ENCODE results near the gene ASTN2.

Gene ASTN2

DNA sequence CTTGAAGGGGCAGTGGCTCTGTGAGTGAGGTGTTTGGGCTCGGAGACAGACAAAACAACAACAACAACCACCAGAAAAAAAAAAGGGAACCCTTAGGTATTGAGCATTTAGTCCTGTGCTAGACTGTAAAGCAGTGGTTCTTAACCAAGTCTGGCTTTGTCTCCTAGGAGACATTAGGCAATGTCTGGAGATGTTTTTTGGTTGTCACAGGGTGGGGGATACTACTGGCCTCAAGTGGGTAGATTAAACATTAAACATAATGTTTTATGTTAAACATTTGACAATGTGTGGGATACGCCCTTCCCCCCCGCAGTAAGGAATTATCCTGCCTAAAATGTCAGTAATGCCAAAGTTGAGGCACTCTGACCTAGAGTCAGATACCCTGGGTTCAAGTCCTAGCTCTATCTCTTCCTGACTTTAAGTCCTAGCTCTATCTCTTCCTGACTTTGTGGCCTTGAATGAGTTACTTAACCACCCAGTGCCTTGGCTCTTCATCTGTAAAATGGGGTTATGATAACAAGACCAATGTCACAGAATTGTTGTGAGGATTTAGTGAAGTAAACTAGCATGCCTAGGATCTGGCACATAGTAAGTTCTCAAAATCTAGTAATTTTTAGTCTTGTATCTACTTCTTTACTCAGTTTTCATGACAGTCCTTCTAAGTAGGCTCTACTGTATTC lies 725.9 kb downstream of the ASTN2 start:
- DNase-seq, result no peak

DNA sequence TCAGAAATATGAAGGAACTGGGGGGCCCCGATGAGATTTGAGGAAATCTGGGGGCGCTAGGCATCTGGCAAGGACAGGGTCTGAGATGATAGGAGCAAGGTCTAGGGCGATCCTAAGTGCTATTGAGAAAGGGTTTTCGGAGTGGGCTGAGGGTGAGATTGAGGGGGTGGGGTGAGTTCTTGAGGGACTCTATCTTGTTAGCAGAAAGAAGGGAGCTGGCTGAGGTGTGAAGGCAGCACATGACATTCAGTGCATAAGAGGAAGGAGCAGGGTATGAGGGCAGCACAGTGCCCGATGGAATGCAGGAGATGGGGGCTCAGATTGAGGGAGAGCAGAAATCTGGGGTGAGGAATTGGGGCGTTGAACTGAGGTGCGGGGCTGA lies 727.1 kb downstream of the ASTN2 start:
- DNase-seq, result no peak

DNA sequence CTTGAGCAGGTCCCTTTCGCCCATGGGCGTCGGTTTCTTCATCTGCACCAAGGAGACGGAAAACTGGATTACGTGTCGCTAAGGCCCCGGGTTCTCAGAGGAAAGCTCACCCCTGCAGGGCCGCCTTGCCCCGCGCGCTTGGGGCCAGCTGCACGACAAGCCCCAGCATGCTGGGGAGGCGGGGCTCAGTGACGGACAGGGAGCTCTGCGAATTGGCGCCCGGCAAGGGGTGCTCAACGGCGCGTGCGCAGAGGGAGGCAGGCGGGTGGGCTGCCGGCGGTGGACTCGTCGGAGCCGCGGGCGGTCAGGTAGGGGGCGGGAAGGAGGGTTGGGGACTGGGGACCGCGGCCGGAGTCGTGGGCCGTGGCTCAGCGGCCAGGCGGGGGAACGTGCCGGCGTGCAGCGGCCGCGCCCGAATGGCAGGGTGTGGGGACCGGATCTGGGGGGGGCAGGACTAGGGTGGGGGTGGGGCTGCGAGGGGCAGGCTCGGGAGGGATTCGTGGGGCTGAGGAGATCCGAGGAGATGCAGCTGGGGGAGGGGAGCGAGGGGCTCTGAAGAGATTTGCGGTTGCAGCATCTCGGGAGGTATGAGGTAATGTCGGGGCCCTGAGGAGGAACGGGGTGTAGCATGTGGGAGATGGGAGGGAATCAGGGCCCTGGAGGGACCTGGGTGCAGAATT lies 727.6 kb downstream of the ASTN2 start, which contains the start of gene TRIM32:
Gene TRIM32 (plus strand): TSS at position 232 of the 680 bp plus-strand sequence. CDS start 10,438 bp downstream, outside the sequence.
- DNase-seq, result peak; percentile 97

DNA sequence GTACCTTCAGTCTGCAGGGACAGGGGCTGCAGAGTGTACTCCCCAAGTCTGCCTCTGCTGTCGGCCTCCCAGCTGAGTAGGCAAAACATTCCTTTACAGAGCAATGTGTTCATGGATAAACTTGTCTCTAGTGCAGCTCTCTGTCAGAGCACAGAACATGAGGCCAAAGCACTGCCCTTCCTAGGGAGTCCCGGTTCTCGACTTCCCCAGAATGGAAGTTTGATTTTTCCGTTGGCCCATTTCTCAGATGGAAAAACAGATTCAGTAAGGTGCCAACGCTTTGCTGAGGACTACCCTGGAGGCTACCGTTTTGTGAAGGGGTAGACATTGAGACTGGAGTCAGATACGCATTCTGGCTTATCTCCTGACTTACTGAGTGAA lies 728.2 kb downstream of the ASTN2 start:
- DNase-seq, result no peak

DNA sequence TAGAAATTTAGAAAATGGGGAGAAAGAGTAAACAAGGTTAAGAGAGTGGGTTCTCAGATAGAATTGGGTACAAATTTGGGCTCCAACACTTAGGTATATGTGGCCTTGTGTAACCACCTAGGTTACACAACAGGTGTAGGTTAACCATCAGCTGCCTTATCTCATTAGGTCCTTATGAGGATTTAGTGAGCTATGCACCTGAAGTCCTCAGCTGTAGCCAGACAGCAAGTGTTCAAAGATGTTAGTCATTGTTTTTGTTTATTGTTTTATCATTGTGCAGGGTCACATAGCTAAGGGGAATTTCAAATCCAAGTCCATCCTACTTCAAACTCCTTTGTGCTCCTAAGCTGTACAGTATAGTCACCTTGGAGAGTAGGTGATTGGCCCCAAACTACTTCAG lies 728.7 kb downstream of the ASTN2 start:
- no peak for DNase-seq

DNA sequence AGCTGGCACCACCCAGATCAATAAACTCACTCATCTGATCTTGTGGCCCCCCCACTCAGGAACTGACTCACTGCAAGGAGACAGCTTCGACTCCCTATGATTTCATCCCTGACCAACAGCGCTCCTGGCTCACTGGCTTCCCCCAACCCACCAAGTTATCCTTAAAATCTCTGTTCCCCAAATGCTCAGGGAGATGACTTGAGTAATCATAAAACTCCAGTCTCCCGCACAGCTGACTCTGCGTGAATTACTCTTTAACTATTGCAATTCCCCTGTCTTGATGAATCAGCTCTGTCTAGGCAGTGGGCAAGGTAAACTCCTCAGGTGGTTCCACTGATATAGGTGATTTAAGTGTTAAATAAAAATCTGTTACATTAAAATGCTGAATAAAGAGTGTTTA lies 729.7 kb downstream of the ASTN2 start:
- DNase-seq, result no peak

DNA sequence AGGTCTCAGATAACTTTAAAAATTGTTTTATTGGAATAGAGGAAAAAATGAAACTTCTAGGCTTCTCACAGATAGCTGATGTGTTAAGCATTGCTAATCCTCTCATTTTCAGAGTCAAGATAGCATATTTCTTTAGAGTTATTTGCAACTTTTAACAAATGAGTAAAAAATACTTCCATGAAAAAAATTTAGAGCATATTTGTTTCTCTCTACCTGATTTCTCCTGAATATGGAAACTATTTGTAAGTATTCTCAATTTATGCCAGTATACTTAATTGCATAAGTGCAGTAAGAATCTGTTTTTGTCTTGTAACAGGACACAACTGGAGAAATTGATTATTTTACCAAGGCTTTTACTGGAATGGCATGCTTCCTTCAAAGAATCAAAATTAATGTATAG lies 731.3 kb downstream of the ASTN2 start:
- DNase-seq, result no peak

DNA sequence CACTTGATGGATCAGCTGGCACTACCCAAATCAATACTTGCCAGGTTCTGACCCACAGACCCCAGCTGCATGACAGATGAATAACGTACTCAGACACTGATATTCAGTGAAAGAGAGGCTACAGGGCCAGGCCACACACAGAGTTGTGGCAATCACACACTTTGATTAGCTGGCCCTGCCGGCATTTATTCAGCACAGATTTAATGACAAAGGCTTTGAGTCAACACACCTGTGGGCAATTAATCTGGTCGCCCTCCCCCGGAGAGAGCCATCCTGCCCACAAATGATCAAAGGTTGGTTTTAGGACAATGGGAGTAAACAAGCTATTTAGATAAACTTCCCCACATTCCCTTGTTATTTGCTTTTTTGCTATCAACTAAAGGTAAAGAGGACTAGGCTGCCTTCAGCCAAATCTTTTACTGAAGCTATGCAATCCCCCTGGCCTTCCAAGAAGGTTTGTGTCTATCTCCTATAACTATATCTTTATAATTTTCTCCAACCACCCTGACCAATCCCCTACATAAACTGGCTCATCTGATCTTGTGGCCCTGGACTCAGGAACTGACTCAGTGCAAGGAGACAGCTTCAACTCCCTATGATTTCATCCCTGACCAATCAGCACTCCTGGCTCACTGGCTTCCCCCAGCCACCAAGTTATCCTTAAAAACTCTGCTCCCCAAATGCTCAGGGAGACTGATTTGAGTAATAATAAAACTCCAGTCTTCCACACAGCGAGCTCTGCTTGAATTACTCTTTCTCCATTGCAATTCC lies 740.5 kb downstream of the ASTN2 start:
- DNase-seq, result no peak

DNA sequence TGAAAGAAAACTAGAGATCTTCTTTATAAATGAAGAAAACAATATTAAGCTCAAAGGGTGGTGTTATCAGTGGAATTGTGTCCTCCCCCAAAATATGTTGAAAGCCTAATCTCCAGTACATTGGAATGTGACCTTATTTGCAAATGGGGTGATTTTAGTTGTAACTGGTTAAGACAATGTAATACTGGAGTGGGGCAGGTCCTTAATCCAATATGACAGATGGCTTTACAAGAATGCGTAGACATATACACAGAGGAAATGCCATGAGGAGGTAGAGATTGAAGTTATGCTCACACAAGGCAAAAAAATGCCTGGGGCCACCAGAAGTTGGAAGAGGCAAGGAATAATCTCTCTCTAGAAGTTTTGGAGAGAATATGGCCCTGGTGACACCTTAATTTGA lies 741.5 kb downstream of the ASTN2 start:
- DNase-seq, result no peak

DNA sequence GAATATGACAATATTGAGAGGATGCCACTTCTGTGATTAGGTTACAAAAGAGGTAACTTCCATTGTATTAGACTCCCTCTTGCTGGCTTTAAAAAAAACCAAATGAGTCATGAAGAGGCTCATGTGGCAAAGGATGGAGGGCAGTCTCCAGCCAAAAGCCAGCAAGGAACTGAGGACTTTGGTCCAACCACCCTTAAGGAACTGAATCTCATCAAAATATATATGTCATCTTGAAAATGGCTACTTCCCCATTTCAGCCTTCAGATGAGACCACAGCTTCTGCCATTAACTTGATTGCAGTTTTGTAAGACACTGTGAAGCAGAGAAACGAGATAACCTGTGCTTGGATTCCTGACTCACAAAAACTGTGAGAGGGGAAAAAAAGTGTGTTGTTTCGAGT lies 743.3 kb downstream of the ASTN2 start:
- no peak for DNase-seq

DNA sequence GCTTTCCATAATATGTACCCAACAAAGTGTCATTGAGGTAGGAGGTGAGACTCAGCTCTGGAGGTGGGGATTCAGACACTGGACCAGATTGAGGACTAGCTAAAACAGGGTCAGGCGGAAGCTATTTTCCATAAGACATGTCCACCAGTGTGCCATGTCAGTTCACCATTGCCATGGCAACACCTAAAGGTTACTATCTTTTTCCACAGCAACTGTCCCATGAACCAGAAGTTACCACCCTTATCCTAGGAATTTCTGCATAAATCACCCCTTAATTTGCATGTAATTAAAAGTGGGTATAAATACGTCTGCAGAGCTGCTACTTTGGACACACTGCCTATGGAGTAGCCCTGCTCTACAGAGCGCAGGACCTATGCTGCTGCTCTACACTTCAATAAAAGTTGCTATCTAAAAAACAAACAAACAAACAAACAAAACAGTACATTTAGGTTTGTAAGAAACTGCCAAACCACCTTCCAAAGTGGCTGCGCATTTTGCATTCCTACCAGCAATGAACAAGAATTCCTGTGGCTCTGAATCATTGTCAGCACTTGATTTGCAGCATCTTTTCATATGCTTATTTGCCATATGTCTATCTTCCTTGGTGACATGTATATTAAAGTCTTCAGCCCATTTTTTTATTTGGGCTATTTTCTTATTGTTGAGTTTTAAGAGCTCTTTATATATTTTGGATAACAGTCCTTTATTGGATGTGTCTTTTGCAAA lies 745.7 kb downstream of the ASTN2 start:
- DNase-seq, result no peak

DNA sequence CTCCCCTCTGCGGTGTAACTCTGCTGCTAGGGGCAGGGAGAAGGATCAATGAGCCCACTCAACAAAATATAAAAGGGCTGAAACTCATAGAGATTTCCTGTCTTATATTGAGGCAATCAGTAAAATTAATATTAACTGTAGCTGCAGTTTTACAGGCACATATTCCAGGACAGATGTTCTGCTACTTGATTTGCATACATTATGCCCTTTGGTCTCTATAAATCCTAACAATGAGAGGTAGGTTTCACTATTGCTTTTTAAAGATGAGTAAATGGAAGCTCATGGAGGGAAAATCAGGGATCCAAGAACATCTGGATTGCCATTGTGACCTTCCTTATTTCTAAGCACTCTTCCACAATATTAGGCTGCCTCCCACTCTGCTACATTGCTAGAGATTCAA lies 751.3 kb downstream of the ASTN2 start:
- DNase-seq, result no peak

DNA sequence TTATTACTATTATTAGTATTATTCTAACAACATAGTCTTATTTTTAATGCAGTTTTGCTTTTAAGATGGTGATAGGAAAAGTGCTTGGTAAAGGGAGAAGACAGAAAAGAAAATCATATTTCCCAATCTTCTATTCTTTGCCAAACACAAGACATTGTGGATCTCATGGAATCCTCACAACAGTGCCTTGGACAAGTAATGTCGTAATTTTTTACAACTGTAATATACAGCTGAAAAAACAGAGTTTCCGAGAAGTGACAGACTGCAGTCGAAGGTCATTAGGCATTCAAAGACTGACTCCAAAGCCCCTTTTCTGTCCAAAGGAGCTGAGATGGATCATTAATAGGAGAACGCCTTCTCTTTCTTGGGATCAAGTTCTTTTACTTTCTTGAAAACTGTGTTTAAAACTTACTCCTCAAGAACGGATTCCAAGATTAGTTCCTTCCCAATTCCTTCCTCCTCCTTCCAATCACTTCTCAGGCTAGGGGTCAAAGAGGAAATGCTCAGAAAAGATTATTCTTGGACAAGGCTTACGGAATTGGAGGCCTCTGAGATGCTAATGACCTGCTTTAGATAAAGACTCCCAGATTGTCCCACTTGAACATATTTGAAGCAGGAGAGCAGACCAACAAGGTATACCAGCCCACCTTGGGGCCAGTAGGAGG lies 752.1 kb downstream of the ASTN2 start:
- no peak for DNase-seq

DNA sequence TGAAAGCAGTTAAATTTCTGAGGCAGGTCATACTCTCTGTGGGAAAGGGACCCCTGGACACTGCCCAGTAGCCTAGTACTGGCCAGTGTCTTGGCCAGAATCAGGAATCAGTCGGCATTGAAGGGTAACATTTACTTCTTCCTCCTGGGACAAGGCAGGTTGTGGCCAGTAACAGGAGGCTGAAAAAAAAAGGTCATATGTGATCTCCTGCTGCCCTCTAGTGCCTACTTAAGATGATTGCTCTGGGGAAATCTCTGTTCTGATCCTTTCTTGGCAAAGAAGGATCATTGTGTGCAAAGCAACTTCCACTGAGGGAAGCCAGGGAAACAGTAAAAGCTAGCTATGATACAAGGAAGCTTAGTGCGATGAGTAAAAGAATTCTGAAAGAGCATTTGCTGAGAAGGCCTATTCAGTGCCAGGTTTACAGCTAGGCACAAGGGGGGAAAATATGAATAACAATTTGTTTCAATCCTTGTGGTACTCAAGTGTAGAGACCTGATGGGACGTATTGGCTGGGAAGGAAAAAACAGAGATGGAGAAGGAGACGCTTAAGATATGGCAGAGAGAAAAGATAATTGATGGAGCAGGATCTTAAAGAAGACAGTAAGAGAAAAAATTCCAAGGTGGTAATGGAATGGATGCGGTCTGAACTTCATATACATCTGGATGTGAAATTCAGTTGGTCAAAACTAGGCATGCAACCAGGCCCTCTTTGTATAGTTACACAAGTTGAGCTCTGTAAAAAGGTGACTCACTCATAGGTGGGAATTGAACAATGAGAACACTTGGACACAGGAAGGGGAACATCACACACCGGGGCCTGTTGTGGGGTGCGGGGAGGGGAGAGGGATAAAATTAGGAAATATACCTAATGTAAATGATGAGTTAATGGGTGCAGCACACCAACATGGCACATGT lies 753.6 kb downstream of the ASTN2 start:
- DNase-seq, result peak; percentile 70

DNA sequence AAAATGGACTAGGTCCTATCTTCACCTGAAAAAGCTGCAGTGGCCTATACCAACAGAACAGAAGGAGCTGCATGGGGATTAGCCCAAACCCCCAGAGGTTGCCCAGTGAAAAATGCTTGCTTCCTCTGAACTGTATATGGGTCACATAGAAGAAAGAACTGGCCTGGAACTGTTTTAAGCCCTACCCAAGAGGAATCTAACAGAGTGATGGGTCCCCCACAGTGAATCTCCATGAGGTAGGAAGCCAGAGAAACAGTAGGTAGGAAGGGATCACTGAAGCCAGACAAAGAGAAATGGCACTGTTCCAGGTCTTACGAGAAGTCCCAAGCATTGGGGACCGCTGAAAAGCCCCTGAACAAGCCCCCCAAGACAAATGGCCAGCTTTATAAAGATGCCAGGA lies 756.6 kb downstream of the ASTN2 start:
- DNase-seq, result no peak

DNA sequence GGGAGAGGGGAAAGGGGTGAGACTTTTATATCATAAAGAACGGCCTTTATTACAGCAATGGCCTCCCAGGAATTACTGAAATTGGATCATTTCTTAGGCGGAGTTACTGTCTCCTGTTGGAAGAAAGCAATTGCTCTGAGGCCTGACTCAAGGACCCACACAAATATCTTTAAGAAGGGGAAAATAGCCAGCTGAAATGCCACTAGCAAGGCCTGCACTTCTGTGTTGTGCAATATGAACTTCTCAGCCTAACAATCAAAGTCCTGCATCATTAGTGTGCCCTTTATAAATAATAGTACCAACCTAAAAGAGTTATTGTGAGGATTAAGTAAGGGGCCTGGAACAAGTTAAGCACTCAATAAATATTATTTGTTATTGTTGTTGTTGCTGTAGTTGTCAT lies 757.9 kb downstream of the ASTN2 start:
- DNase-seq, result no peak

DNA sequence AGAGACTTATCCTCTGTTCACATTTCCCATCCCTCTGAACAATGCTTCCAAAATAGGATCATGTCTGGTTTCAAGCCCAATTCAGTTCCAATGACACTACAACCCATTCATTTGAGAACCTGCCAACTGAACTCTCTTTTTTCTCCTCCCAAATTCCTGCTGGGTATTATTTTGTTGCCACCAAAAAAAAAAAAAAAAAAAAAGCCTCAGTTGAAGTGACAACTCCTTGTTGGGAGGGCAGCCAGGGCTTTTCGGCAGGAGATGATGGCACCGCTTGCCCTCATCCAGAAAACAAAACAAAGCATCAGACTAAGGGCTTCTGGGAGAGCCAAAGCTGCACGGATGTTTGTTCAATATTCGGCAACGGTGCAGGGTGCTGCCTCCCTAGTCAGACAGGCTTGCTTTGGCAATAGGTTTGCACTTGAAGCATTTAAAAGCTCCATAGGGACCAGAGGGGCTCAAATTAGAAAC lies 758.3 kb downstream of the ASTN2 start:
- no peak for DNase-seq

DNA sequence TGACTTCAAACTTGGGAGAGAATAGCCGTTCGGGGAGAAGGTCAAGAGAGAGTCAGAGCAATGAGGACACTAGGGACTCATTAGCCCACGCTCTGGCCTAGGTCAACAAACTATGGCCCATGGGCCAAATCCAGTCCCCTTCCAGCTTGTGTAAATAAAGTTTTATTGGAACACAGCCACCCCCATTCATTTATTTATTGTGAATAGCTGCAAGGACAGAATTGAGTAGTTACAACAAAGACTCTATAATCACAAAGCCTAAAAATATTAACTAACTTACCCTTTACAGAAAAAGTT lies 760.9 kb downstream of the ASTN2 start:
- DNase-seq, result no peak

DNA sequence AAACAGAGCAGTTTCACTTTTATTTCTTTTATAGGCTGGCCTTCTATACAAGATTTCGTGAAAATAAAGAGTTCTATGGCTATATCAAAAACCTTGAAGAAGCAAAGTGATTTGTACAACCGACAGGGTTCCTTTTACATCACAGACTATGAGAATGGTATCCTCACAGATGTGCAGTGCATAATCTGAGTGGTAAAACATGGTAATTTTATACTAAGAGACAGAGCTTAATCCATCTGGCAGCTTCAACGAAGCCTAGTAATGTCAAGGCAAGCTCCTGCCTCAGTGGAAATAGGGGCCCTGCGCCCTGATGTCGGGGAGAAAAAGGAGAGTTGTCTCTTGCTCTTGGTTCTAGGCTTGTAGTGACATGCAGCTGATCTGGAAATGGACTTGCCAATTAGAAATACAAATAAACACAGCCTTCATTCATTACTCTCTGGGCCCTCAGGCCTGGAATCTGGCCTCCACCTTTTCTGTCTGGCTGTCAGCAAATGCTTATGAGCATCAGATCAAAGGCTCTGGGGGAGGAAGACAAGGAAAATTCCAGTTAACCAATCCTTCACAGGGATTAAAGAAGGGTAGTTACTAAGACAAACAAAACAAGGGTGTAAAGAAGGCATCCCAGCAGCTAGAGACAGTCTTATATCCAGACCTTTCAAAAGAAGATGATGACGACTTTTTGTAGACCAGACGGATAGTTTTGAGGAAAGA lies 761.4 kb downstream of the ASTN2 start:
- peak; percentile 90 for DNase-seq

DNA sequence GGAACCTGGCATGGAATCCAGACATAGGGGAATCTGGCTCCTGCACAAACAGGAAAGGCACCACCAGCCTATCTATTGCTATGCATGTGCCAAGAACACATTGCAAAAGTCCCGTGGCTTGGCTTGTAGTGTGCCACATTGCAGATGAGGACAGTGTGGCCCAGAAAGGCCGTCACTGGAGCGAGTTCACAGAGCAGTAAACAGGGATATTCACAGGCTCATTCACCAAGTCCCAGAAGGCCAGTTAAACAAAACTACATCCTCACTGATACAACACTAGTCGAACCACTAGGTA lies 767.4 kb downstream of the ASTN2 start:
- no peak for DNase-seq
